Ishikawa (cell line): ENCODE data around the gene ACTN3.

Source experiments
- CEBPB ChIP-seq: IDR thresholded peaks from 2 replicates; pipeline ENCODE4 v1.6.1; 2012
- CREB1 ChIP-seq: IDR thresholded peaks from 2 replicates; pipeline ENCODE4 v1.6.1; 2012; ENCODE audit warnings: low read depth
- EGR1 ChIP-seq: IDR thresholded peaks from 2 replicates; pipeline ENCODE4 v1.6.1; 2012
- EP300 ChIP-seq: IDR thresholded peaks from 2 replicates; pipeline ENCODE4 v1.6.1; 2012; ENCODE audit warnings: borderline replicate concordance
- FOXM1 ChIP-seq: IDR thresholded peaks from 2 replicates; pipeline ENCODE4 v1.6.1; 2012; ENCODE audit warnings: low read depth, borderline replicate concordance
- NFIC ChIP-seq: IDR thresholded peaks from 2 replicates; pipeline ENCODE4 v1.6.1; 2012
- RAD21 ChIP-seq: IDR thresholded peaks from 2 replicates; pipeline ENCODE4 v1.6.1; 2012; ENCODE audit warnings: low read depth
- TAF1 ChIP-seq: IDR thresholded peaks from 2 replicates; pipeline ENCODE4 v1.6.1; 2012; ENCODE audit warnings: low read depth, mild to moderate bottlenecking
- TCF12 ChIP-seq: IDR thresholded peaks from 2 replicates; pipeline ENCODE4 v1.6.1; 2012; ENCODE audit warnings: low read depth
- TEAD4 ChIP-seq: IDR thresholded peaks from 2 replicates; pipeline ENCODE4 v1.6.1; 2012
- YY1 ChIP-seq: IDR thresholded peaks from 2 replicates; pipeline ENCODE4 v1.6.1; 2012; ENCODE audit warnings: low read depth
- ZBTB7A ChIP-seq: IDR thresholded peaks from 2 replicates; pipeline ENCODE4 v1.6.1; 2012; ENCODE audit warnings: low read depth
- TF ChIP-seq, protein P1 (sequence below): IDR thresholded peaks from 2 replicates; pipeline ENCODE4 v1.6.1; 2012
- TF ChIP-seq, protein P2 (sequence below): IDR thresholded peaks from 2 replicates; pipeline ENCODE4 v1.6.1; 2012; ENCODE audit warnings: low read depth, mild to moderate bottlenecking
- TF ChIP-seq, protein P3 (sequence below): IDR thresholded peaks from 2 replicates; pipeline ENCODE4 v1.6.1; 2012

Gene ACTN3

DNA sequence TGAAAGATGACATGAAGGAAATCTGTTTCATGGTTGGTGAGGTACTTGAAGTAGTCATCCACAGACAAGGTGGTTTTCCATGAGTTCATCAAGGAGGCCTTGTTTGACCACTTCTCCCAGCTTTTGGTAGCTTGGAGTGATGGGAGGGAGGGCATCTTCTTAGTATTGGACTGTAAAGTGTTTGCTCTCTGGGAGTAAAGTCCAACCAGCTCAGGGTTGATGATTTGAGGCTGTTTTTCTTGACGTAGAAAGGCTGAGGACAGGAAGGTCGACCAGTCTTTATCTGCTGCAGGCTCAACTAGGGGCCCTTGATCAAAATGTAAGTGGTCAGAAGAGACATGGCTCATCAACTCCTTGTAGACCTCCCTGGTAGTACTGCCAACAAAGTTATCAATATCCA is 44.5 kb downstream of the ACTN3 start:
- no peak for TF ChIP-seq TAF1
- TF ChIP-seq CEBPB, result no peak
- no peak for TF ChIP-seq CREB1
- TF ChIP-seq, protein P1, sequence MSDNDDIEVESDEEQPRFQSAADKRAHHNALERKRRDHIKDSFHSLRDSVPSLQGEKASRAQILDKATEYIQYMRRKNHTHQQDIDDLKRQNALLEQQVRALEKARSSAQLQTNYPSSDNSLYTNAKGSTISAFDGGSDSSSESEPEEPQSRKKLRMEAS, result no peak

DNA sequence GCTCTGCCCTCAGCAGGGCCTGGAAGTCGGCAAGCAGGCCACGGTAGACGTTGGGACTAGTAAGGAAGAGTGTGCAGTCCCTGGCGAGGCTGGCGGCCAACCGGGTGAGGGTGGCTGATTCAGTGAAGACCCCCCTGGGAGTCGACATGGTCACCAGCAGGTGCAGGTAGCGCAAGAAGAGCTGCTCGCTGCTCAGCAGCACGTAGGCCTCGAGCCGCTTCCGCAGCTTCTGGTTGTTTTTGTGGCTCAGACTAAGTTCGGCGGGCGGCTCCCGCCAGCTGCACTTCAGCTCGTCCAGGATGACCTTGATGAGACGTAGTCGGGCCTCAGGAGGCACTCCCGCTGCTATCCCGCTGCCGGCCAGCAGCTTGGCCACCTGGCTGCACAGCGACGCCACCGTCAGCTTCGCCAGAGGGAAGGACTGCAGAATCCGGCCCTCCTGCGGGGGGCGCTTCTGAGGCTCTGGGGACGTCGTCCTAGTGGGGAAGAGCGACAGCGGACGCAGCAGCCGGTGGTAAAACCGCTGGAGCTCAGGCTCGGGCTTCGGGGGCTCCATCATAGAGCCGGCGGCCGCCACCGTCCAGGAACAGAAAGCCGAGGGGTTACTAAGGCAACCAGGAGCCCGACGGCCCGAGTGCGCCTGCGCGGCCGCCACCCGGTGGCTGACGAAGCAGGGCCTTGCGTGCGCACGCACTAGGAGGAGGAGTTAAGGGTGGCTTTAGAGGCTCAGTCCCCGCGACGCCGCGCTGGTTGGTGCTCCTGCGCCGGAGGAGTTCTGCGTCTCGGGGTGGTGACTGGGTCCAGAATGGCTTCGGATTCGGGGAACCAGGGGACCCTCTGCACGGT is 46.0 kb downstream of the ACTN3 start, which contains the start of the genes CCDC87 and CCS:
TSS of gene CCDC87 (minus strand) at position 607 of the 846 bp plus-strand sequence. CDS start at position 559, 48 bp downstream.
TSS of gene CCS (plus strand) at position 729 of the 846 bp plus-strand sequence. CDS start at position 806, 77 bp downstream.
- TF ChIP-seq RAD21 (peak; percentile 25; the same call in 1 of the 2 replicates), CREB1 (no peak), CEBPB (no peak), ZBTB7A (no peak), TAF1 (peak; percentile 91), TEAD4 (no peak), EP300 (peak; percentile 16; the same call in 1 of the 2 replicates), EGR1 (no peak), FOXM1 (no peak), TCF12 (peak; percentile 47; the same call in 1 of the 2 replicates)
- TF ChIP-seq, protein P2, sequence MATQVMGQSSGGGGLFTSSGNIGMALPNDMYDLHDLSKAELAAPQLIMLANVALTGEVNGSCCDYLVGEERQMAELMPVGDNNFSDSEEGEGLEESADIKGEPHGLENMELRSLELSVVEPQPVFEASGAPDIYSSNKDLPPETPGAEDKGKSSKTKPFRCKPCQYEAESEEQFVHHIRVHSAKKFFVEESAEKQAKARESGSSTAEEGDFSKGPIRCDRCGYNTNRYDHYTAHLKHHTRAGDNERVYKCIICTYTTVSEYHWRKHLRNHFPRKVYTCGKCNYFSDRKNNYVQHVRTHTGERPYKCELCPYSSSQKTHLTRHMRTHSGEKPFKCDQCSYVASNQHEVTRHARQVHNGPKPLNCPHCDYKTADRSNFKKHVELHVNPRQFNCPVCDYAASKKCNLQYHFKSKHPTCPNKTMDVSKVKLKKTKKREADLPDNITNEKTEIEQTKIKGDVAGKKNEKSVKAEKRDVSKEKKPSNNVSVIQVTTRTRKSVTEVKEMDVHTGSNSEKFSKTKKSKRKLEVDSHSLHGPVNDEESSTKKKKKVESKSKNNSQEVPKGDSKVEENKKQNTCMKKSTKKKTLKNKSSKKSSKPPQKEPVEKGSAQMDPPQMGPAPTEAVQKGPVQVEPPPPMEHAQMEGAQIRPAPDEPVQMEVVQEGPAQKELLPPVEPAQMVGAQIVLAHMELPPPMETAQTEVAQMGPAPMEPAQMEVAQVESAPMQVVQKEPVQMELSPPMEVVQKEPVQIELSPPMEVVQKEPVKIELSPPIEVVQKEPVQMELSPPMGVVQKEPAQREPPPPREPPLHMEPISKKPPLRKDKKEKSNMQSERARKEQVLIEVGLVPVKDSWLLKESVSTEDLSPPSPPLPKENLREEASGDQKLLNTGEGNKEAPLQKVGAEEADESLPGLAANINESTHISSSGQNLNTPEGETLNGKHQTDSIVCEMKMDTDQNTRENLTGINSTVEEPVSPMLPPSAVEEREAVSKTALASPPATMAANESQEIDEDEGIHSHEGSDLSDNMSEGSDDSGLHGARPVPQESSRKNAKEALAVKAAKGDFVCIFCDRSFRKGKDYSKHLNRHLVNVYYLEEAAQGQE, result no peak
- TF ChIP-seq, protein P3, sequence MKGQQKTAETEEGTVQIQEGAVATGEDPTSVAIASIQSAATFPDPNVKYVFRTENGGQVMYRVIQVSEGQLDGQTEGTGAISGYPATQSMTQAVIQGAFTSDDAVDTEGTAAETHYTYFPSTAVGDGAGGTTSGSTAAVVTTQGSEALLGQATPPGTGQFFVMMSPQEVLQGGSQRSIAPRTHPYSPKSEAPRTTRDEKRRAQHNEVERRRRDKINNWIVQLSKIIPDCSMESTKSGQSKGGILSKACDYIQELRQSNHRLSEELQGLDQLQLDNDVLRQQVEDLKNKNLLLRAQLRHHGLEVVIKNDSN, result no peak
- TF ChIP-seq, protein P1, result peak; percentile 81

DNA sequence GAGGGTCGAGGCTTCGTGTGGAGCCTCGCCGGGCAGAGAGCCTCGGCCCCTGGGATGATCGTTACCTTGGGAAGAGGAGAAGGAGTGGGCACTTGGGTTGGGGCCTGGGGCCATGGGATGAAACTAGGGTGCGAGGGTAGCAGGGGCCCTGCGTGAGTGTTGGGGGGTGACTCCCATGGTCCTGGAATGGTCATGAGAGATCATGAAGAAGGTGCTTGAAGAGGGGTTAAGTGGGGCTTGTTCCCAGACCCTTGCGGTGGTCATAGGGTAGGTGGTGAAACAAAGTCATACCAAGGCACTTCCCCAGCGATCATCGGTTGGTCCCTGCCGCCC is 46.6 kb downstream of the ACTN3 start:
- TF ChIP-seq, protein P1, result no peak
- TF ChIP-seq, protein P2, result no peak
- TF ChIP-seq ZBTB7A (no peak), CEBPB (no peak), FOXM1 (no peak), NFIC (no peak), TEAD4 (no peak), RAD21 (no peak), TCF12 (no peak), EP300 (no peak), TAF1 (no peak), YY1 (no peak), EGR1 (no peak), CREB1 (no peak)
- TF ChIP-seq, protein P3, result no peak

DNA sequence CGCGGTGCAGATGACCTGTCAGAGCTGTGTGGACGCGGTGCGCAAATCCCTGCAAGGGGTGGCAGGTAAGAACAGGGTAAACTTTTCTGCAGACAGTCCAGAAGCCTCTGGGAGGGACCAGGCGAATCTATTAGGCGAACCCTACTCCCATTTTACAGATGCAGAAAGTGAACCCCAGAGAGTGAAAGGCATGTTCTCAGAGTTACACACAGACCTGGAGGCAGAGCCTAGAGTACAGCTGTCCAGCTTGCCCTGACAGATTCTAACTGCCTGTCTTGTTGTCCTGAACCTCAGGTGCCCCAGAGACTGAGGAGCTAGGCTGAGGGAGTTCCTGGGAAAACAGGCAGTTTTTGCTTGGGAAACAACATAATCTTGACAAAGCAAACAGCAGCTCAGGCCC is 46.9 kb downstream of the ACTN3 start:
- TF ChIP-seq YY1 (no peak), TCF12 (no peak), CEBPB (no peak), CREB1 (no peak)
- TF ChIP-seq, protein P3, result no peak
- TF ChIP-seq, protein P2, result no peak
- TF ChIP-seq, protein P1, result no peak
